ENCODE measurements around the gene CTNNA2. TPM values are rescaled to one million over a fixed set of nuclear protein-coding genes. Genes with fewer than 3 reads are reported as not detected.
A peak's percentile ranks its signal among the peaks of the same experiment; 100 is the strongest.

CTNNA2 gene
- total RNA-seq, 3 donors from 2014 or later: 0.29 to 4.2 (median 1.1) TPM

- H3K9me3 ChIP-seq: no peaks in the 10 kb centered on the region
- TF ChIP-seq CTCF (IDR thresholded peaks at IDR 0.05): no peak
- no peak for ATAC-seq
- no peak overlapping the region for H3K4me3 ChIP-seq
- no peaks in the 10 kb centered on the region for H3K4me1 ChIP-seq (ENCODE audit: low read depth)
- intact Hi-C loops (cut with DNase I, micrococcal nuclease): no loop called here
- no peak for DNase-seq
- no peaks in the 10 kb centered on the region for H3K36me3 ChIP-seq (ENCODE audit: low read depth)
Measured at GRCh38 chr2:79612999-79613398, 100.1 kb downstream of the CTNNA2 start.

DNA sequence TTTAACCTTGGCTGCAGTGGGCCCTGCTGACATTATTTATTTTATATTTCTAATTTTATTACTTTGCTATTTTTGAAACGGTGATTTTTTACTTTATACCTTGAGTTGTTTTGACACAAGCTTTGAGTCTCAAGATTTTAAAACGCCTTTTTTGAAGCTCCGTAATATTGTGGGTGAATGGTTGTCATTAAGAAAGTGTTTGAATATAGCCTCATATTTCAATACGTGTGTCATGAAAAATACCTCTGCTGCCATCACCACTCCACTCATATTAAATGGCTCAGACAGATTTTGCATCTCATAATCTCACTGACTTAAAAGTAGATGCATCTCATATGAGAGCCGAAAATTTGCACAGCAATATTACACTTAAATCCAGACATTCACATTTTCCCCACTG lies 106.6 kb downstream of the CTNNA2 start:
- intact Hi-C loops (cut with DNase I, micrococcal nuclease): no loop called here
- ATAC-seq: no peak
- no peaks in the 10 kb centered on the region for H3K36me3 ChIP-seq (ENCODE audit: low read depth)
- no peak overlapping the region for H3K4me3 ChIP-seq
- H3K4me1 ChIP-seq (ENCODE audit: low read depth): peaks cover 9% of the 10 kb centered on the region
- no peaks in the 10 kb centered on the region for H3K9me3 ChIP-seq
- no peak for DNase-seq
- no peak for TF ChIP-seq CTCF (IDR thresholded peaks at IDR 0.05)

GRCh38 chr2:79619976-79620375 lies 107.1 kb downstream of the CTNNA2 start:
- H3K36me3 ChIP-seq (ENCODE audit: low read depth): no peaks in the 10 kb centered on the region

GRCh38 chr2:79620679-79621078 lies 107.8 kb downstream of the CTNNA2 start:
- Histone ChIP-seq H3K4me3 (no peak overlapping the region), H3K36me3 (ENCODE audit: low read depth) (no peaks in the 10 kb centered on the region), H3K9me3 (no peaks in the 10 kb centered on the region), H3K4me1 (ENCODE audit: low read depth) (peaks cover 9% of the 10 kb centered on the region)
- TF ChIP-seq CTCF (IDR thresholded peaks at IDR 0.05): no peak
- DNase-seq (no peak), ATAC-seq (peak; percentile 81)
- intact Hi-C loops (cut with DNase I, micrococcal nuclease): no loop called here

More at GRCh38 chr2:79619976-79620375, 107.1 kb downstream of the CTNNA2 start:
- TF ChIP-seq CTCF (IDR thresholded peaks at IDR 0.05): no peak
- no peak overlapping the region for H3K4me3 ChIP-seq
- H3K9me3 ChIP-seq: no peaks in the 10 kb centered on the region
- no peak for ATAC-seq
- H3K4me1 ChIP-seq (ENCODE audit: low read depth): peaks cover 9% of the 10 kb centered on the region
- intact Hi-C loops (cut with DNase I, micrococcal nuclease): no loop called here
- DNase-seq: no peak

DNA sequence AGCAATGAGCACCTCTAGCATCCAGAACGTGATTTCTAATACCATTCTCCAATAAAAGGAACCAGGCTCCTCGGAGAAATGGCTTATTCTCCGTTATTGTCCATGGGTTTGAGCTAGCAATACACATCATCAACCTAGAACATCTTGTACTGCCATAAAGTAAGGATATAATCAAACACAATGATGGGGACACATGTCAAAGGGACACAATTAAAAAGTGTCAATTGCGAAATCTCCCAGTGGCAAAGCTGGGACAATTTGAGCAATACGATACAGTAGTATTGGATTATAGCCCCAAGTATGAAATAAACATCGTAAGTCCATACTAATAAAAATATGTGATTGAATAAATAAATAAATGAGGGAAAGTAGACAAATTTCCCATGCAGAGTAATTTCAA lies 108.4 kb downstream of the CTNNA2 start:
- H3K36me3 ChIP-seq (ENCODE audit: low read depth): no peaks in the 10 kb centered on the region
- ATAC-seq (peak; percentile 54), DNase-seq (no peak)
- H3K9me3 ChIP-seq: no peaks in the 10 kb centered on the region
- no peak overlapping the region for H3K4me3 ChIP-seq
- no peak for TF ChIP-seq CTCF (IDR thresholded peaks at IDR 0.05)
- H3K4me1 ChIP-seq (ENCODE audit: low read depth): peaks cover 9% of the 10 kb centered on the region
- intact Hi-C loops (cut with DNase I, micrococcal nuclease): no loop called here

GRCh38 chr2:79621755-79622154 lies 108.9 kb downstream of the CTNNA2 start:
- DNase-seq: no peak
- ATAC-seq: no peak
- Histone ChIP-seq H3K4me3 (no peak overlapping the region), H3K4me1 (ENCODE audit: low read depth) (peaks cover 9% of the 10 kb centered on the region), H3K36me3 (ENCODE audit: low read depth) (no peaks in the 10 kb centered on the region), H3K9me3 (no peaks in the 10 kb centered on the region)
- TF ChIP-seq CTCF (IDR thresholded peaks at IDR 0.05): no peak
- intact Hi-C loops (cut with DNase I, micrococcal nuclease): no loop called here
